Stimulated activated naive CD8-positive, alpha-beta T cell treated with anti-CD3 and anti-CD28 coated beads, Interleukin-15, Interleukin-2, amounts not matched to agents 100 ng/mL and 50 ng/mL, for 24 hours (primary cell): ENCODE data around the gene RAET1E.
"Not testable (repeated sequence)": the region's sequence is repeated elsewhere in the genome, so short reads cannot be mapped to it uniquely, and the experiment has no call there.

Experiments
- H3K27ac Mint-ChIP-seq: one replicate; pipeline ENCODE4 v1.8.0; 2021; ENCODE audit warnings: mild to moderate bottlenecking, mixed read lengths
- H3K27me3 Mint-ChIP-seq: one replicate; pipeline ENCODE4 v1.8.0; 2021; ENCODE audit warnings: mixed read lengths
- H3K36me3 Mint-ChIP-seq: one replicate; pipeline ENCODE4 v1.8.0; 2021; ENCODE audit warnings: low read depth, mixed read lengths
- H3K4me1 Mint-ChIP-seq: one replicate; pipeline ENCODE4 v1.8.0; 2021; ENCODE audit warnings: low read depth, mixed read lengths
- H3K4me3 Mint-ChIP-seq: one replicate; pipeline ENCODE4 v1.8.0; 2021; ENCODE audit warnings: mild to moderate bottlenecking, mixed read lengths
- H3K9me3 Mint-ChIP-seq: one replicate; pipeline ENCODE4 v1.8.0; 2021; ENCODE audit warnings: mixed read lengths

RAET1E gene

DNA sequence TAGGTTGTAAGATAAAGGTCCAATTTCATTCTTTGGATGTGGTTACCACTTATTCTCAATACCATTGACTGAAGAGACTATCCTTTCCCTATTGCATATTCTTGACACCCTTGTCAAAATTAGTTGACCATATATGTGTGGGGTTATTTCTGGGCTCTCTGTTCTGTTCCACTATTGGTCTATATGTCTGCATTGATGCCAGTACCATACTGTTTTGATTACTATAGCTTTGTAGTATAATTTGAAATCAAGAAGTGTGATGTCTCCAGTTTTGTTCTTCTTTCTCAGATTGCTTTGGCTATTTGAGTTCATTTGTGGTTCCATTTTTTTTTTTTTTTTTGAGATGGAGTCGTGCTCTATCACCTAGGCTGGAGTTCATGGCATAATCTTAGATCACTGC lies 25.7 kb downstream of the RAET1E start:
- no peaks in the 10 kb centered on the region for H3K4me1 Mint-ChIP-seq
- no peaks in the 10 kb centered on the region for H3K36me3 Mint-ChIP-seq
- H3K4me3 Mint-ChIP-seq, result no peak overlapping the region
- H3K27ac Mint-ChIP-seq, result no peak overlapping the region
- peaks cover 43% of the 10 kb centered on the region for H3K27me3 Mint-ChIP-seq
- no peaks in the 10 kb centered on the region for H3K9me3 Mint-ChIP-seq

DNA sequence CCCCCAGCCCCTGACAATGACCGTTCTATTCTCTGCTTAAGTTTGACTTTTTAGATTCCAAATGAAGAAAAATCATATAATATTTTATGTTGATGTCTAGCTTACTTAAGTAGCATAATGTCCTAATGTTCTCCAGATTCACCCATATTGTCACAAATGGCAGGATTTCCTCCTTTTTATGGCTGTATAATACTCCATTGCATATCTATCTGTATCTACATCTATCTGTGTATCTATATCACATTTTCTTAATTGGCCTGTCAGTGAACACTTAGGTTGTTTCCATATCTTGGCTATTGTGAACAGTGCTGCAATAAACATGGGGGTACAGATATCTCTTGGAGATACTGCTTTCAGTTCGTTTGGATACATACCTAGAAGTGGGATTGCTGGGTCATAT lies 26.7 kb downstream of the RAET1E start:
- no peaks in the 10 kb centered on the region for H3K4me1 Mint-ChIP-seq
- H3K9me3 Mint-ChIP-seq, result no peaks in the 10 kb centered on the region
- H3K4me3 Mint-ChIP-seq, result no peak overlapping the region
- no peak overlapping the region for H3K27ac Mint-ChIP-seq
- H3K27me3 Mint-ChIP-seq, result peaks cover 33% of the 10 kb centered on the region
- no peaks in the 10 kb centered on the region for H3K36me3 Mint-ChIP-seq

GRCh38 chr6:149869275-149869892 lies 28.5 kb downstream of the RAET1E start:
- no peaks in the 10 kb centered on the region for H3K36me3 Mint-ChIP-seq
- H3K9me3 Mint-ChIP-seq, result no peaks in the 10 kb centered on the region
- no peak overlapping the region for H3K27ac Mint-ChIP-seq
- no peaks in the 10 kb centered on the region for H3K4me1 Mint-ChIP-seq
- peaks cover 22% of the 10 kb centered on the region for H3K27me3 Mint-ChIP-seq
- no peak overlapping the region for H3K4me3 Mint-ChIP-seq

GRCh38 chr6:149867876-149868640 lies 29.9 kb downstream of the RAET1E start:
- no peak overlapping the region for H3K27ac Mint-ChIP-seq
- no peaks in the 10 kb centered on the region for H3K9me3 Mint-ChIP-seq
- H3K36me3 Mint-ChIP-seq, result no peaks in the 10 kb centered on the region
- H3K27me3 Mint-ChIP-seq, result peaks cover 12% of the 10 kb centered on the region
- H3K4me3 Mint-ChIP-seq, result no peak overlapping the region
- peaks cover 1% of the 10 kb centered on the region for H3K4me1 Mint-ChIP-seq

DNA sequence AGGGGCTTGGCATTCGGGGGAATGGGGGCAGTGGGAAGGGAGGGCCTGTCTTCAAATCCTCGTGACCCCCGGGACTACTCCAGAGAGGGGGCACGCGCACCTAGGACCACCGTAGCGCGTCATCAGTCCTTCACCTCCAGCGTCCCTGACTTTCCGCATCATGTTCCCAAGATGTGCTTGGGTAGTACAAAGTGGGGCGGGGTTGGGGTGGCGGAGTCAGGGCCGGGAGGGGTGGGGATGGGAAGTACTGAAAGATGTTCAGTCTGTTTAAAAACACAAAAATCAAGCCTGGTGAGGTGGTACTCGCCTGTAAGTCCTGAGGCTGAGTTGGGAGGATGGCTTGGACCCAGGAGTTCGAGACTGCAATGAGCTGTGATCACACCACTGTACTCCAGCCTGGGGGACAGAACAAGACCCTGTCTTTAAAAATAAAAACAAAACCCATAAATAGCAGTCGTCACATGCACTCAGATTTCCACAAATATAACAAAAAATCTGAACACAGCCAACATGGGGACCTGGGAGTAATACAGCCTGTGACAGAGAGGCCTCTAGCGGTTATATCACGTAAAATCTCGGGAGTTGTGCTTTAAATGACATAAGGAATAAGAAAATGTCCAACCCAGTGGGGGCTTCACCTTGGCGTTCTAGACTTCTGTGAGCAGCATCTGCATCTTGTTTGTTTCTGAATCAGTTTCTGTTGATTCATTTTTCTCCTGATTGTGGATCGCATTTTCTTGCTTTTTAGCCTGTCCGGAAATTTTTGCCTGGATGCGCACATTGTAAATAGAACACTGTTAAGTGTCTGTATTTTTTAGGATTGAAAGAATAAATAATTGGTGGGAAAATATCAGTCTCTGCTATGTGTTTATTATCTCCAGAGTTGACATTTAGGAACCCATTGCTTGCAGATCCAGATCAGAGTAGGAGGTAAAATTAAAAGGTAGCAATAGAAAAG lies 33.1 kb downstream of the RAET1E start:
- H3K27ac Mint-ChIP-seq, result no peak overlapping the region
- peaks cover 5% of the 10 kb centered on the region for H3K4me1 Mint-ChIP-seq
- no peaks in the 10 kb centered on the region for H3K9me3 Mint-ChIP-seq
- peak overlapping the region; percentile 54 for H3K4me3 Mint-ChIP-seq
- H3K36me3 Mint-ChIP-seq, result no peaks in the 10 kb centered on the region
- peaks cover 31% of the 10 kb centered on the region for H3K27me3 Mint-ChIP-seq

DNA sequence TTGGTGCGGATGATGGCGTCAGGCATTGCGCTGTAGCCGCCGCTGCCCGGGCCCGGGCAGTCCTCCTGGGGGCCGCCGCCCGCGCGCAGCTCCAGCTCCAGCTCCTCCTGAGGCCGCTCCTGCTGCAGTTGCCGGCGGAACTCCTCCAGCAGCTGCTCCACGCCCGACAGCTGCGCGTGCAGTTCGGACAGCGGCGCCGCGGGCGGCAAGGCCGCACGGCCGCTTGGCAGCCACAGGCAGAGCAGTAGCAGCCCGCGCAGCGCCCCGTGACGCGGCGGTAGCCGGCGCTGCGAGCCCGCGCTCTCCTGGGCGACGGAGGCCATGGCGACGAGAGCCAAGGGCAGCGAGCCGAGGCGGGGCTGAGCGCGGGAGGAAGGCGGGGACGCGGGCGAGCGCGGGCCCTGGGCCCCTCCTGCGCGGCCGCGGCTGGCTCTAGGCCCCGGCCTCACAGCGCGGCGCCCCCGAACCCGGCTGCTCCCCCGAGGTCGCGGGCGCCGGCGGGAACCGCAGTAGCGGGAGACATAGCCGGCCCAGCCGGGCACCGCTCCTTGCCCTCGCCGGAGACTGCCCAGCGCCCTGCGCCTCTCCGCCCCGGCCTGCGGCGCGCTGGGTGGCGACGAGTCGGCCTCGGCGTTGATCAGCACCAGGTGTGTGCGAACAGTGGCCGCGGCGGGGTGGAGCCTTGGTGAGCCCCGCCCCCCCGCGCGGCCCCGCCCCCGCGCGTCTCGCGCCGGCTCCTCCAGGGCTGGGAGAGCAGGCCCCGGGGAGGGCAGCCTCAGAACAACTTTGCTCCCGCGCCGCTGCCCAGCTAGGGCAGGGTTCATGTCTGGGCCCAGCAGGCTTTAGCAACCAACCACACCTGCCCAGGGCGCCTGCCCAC lies 34.0 kb downstream of the RAET1E start, which contains the start of gene LRP11:
LRP11 (minus strand) TSS at position 662 of the 880 bp plus-strand sequence; CDS start at position 323, 339 bp downstream.
- Mint-ChIP-seq H3K27me3 (peaks cover 25% of the 10 kb centered on the region), H3K36me3 (no peaks in the 10 kb centered on the region), H3K27ac (no peak within 1 kb of the TSS), H3K4me3 (peak within 1 kb of the TSS; percentile 84), H3K9me3 (no peaks in the 10 kb centered on the region), H3K4me1 (peaks cover 5% of the 10 kb centered on the region)

DNA sequence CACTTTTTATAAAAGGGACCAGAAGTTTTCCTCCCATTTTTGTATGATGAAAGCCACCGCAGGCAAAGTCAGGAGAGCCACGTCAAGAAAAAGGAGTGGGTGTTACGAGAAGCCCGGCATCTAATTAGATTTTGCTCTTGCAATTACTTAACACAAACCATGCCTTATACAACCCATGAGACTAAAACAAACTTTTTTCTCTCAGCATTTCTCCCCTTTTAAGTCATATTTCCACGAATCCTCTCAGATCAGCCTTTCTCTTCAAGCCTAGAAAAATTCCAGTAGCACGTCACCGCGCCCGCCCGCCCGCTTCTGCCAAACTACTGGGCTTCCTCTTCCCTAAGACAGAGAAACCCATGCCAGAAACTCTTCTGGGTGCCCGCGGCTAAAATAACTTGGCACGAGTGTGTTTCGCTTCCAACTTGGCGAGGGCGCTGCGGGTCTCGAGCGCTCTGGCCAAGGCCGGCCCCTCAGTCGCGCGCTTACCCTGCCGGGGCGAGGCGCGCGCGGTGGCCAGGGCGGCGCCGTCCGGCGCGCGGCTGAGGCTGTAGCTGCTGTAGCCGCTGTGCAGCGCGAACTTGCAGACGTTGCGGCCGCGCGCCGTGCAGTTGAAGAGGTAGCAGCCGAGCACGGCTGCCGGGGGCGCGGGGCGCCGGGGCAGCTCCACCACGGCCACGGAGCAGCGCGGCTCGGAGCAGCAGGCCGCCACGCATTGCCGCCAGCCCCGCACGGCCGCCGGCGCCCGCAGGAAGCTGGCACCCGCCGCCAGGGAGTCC lies 34.8 kb downstream of the RAET1E start:
- Mint-ChIP-seq H3K27ac (peak overlapping the region; percentile 73), H3K4me3 (peak overlapping the region; percentile 84), H3K9me3 (no peaks in the 10 kb centered on the region), H3K27me3 (peaks cover 27% of the 10 kb centered on the region), H3K4me1 (peaks cover 5% of the 10 kb centered on the region), H3K36me3 (no peaks in the 10 kb centered on the region)

- H3K4me1 Mint-ChIP-seq, H3K9me3 Mint-ChIP-seq, H3K27ac Mint-ChIP-seq, H3K36me3 Mint-ChIP-seq: not testable (repeated sequence)
- Mint-ChIP-seq H3K4me3 (peak overlapping the region; percentile 84), H3K27me3 (peaks cover 29% of the 10 kb centered on the region)
Observed at GRCh38 chr6:149862424-149862738, 35.5 kb downstream of the RAET1E start.

DNA sequence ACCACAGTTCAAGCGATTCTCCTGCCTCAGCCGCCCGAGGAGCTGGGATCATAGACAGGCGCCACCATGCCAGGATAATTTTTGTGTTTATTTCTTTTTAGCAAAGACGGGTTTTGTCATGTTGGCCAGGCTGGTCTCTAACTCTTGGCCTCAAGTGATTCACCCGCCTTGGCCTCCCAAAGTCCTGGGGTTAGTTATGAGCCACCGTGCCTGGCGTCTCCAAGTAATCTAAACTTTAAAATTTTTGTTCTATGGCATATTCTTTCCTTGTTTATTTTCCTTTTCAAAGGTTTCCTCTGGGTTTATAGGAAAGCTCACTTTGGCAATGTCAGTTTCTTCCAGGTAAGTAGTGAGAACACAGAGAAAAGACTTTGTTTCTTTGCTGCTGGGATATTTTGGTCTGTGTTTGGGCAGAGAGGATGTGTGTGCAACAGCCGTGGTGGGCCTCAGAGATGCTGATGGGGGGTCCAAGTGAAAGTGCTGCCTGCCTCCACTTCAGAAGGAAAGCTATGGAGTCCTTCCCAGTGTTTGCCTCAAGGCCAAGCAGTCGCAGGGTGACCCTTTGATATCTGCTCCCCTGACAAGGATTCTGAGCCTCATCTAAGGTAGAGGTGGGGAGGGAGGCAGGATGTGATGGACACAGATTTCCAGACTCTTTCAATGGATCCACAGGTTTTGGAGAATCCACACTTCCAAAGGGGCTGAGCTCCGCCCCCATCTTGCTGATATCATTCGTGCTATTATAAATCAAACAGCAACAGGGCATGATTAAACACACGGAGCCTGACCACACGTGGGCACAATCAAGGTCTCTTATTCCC lies 36.1 kb downstream of the RAET1E start:
- Mint-ChIP-seq H3K4me3 (peak overlapping the region; percentile 39), H3K27me3 (peaks cover 29% of the 10 kb centered on the region), H3K27ac (no peak overlapping the region), H3K9me3 (no peaks in the 10 kb centered on the region), H3K4me1 (peaks cover 5% of the 10 kb centered on the region), H3K36me3 (no peaks in the 10 kb centered on the region)

DNA sequence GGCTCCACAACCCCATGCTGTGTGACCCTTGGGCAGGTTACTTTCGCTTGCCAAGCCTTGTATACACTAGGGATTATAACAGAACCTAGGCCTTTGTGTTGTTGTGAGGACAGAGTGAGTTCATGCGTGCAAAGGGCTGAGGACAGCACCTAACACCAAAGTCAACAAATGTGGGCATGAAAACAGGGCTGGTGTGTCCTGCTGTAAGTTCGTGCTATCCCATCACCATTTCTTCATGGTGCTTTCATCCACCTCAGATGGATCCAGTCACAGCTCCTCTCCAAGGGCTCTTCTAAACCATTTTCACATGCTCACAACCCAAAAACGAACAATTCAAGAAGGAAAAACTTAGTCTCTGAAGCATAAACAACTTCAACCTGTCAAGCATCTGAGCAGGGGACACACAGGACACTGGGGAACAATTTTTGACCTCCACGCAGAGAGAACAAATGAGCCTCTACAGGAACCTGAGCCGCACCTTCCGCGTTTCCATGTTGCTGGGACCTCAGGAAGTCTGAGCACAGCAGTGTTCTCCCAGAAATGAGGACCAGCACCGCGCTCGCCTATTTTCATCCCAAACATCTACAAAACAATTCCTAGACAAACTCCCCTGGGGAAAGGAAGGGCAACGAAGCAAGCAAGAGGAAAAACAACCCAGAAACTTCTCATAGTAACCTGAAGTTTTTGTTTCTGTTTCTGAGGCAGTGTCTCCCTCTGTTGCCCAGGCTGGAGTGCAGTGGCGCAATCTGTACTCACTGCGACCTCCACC lies 36.9 kb downstream of the RAET1E start:
- no peaks in the 10 kb centered on the region for H3K36me3 Mint-ChIP-seq
- H3K27ac Mint-ChIP-seq, result no peak overlapping the region
- peaks cover 29% of the 10 kb centered on the region for H3K27me3 Mint-ChIP-seq
- no peak overlapping the region for H3K4me3 Mint-ChIP-seq
- H3K9me3 Mint-ChIP-seq, result no peaks in the 10 kb centered on the region
- H3K4me1 Mint-ChIP-seq, result peaks cover 5% of the 10 kb centered on the region

DNA sequence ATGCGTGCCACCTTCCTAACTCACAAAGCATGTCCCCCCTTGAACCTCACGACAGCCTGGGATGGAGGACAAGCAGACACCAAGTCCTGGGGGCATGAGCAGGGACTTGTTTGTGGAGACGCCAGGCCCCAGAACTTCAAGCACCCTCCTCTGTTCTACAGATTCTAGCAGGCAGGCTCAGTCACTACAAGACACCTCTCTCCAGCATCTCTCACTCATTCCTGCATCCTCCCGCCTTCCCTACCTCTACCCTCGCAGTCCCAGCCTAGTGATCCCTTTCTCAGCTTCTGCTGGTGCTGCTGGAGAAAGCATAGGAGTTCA lies 37.4 kb downstream of the RAET1E start:
- no peaks in the 10 kb centered on the region for H3K9me3 Mint-ChIP-seq
- peaks cover 5% of the 10 kb centered on the region for H3K4me1 Mint-ChIP-seq
- H3K27ac Mint-ChIP-seq, result no peak overlapping the region
- peaks cover 29% of the 10 kb centered on the region for H3K27me3 Mint-ChIP-seq
- H3K36me3 Mint-ChIP-seq, result no peaks in the 10 kb centered on the region
- no peak overlapping the region for H3K4me3 Mint-ChIP-seq

GRCh38 chr6:149859938-149860337 lies 38.0 kb downstream of the RAET1E start:
- Mint-ChIP-seq H3K27ac (no peak overlapping the region), H3K36me3 (no peaks in the 10 kb centered on the region), H3K9me3 (no peaks in the 10 kb centered on the region)

DNA sequence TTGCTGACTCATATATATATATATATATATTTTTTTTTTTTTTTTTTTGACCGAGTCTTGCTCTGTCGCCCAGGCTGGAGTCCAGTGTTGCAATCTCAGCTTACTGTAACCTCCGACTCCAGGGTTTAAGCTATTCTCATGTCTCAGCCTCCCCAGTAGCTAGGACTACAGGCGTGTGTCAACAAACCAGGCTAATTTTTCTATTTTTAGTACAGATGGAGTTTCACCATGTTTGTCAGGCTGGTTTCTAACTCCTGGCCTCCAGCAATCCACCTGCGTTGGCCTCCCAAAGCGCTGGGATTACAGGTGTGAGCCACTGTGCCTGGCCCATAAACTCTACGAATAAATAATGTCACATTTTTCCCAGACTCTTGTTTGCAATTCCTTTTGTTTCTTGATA lies 38.5 kb downstream of the RAET1E start:
- Mint-ChIP-seq H3K36me3 (no peaks in the 10 kb centered on the region), H3K4me1 (peaks cover 5% of the 10 kb centered on the region), H3K27ac (no peak overlapping the region), H3K4me3 (no peak overlapping the region), H3K27me3 (peaks cover 35% of the 10 kb centered on the region), H3K9me3 (no peaks in the 10 kb centered on the region)

More at GRCh38 chr6:149859938-149860337, 38.0 kb downstream of the RAET1E start:
- peaks cover 5% of the 10 kb centered on the region for H3K4me1 Mint-ChIP-seq
- no peak overlapping the region for H3K4me3 Mint-ChIP-seq
- H3K27me3 Mint-ChIP-seq, result peaks cover 30% of the 10 kb centered on the region
